ENCODE results near the gene RNF123. TPM values are rescaled to one million over a fixed set of nuclear protein-coding genes. Genes with fewer than 3 reads are reported as not detected.

The RNF123 gene
- total RNA-seq, 6 experiments from 2014 or later = 35.3 to 44.2 (median 39.8) TPM

DNA sequence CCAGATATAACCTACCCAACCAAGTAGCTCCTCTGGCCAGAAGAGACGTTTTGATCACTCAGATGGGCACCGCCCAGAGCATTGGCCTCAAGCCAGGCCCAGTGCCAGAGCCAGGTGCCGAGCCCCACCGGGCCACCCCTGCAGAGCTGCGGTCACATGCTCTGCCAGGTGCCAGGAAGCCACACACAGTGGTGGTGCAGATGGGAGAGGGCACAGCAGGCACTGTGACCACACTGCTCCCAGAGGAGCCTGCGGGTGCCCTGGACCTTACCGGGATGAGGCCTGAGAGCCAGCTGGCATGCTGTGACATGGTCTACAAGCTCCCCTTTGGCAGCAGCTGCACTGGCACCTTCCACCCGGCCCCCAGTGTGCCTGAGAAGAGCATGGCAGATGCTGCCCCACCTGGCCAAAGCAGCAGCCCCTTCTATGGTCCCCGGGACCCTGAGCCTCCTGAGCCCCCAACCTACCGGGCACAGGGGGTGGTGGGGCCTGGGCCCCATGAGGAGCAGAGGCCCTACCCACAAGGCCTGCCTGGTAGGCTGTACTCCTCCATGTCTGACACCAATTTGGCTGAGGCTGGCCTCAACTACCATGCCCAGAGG lies 34.3 kb upstream of the RNF123 start:
- Mint-ChIP-seq H3K4me1 (ENCODE audit: low read depth) (no peaks in the 10 kb centered on the region), H3K36me3 (ENCODE audit: low read depth) (no peaks in the 10 kb centered on the region), H3K9me3 (no peaks in the 10 kb centered on the region), H3K27me3 (ENCODE audit: insufficient read depth) (peaks cover 39% of the 10 kb centered on the region), H3K4me3 (no peak overlapping the region), H3K27ac (no peak overlapping the region)
- DNase-seq = no peak
- TF ChIP-seq CTCF (IDR thresholded peaks at IDR 0.05) = no peak

- DNase-seq = no peak
- Mint-ChIP-seq H3K36me3 (ENCODE audit: low read depth) (no peaks in the 10 kb centered on the region), H3K9me3 (no peaks in the 10 kb centered on the region), H3K4me1 (ENCODE audit: low read depth) (no peaks in the 10 kb centered on the region), H3K27ac (no peak overlapping the region), H3K4me3 (no peak overlapping the region), H3K27me3 (ENCODE audit: insufficient read depth) (peaks cover 39% of the 10 kb centered on the region)
- TF ChIP-seq CTCF (IDR thresholded peaks at IDR 0.05) = no peak
Observed at GRCh38 chr3:49655731-49656285, 33.5 kb upstream of the RNF123 start.

DNA sequence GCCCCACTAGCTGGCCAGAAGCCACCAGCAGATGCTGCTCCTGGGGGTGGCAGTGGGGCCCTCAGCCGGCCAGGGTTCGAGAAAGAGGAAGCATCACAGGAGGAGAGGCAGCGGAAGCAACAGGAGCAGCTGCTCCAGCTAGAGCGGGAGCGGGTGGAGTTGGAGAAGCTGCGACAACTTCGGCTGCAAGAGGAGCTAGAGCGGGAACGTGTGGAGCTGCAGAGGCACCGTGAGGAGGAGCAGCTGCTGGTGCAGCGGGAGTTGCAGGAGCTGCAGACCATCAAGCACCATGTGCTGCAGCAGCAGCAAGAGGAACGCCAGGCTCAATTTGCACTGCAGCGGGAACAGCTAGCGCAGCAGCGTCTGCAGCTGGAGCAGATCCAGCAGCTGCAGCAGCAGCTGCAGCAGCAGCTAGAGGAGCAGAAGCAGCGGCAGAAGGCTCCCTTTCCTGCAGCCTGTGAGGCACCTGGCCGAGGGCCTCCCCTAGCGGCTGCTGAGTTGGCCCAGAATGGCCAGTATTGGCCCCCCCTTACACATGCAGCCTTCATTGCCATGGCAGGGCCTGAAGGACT lies 32.7 kb upstream of the RNF123 start:
- Mint-ChIP-seq H3K27ac (no peak overlapping the region), H3K27me3 (ENCODE audit: insufficient read depth) (peaks cover 35% of the 10 kb centered on the region), H3K4me3 (no peak overlapping the region), H3K4me1 (ENCODE audit: low read depth) (no peaks in the 10 kb centered on the region), H3K36me3 (ENCODE audit: low read depth) (no peaks in the 10 kb centered on the region), H3K9me3 (no peaks in the 10 kb centered on the region)
- DNase-seq = no peak
- no peak for TF ChIP-seq CTCF (IDR thresholded peaks at IDR 0.05)

DNA sequence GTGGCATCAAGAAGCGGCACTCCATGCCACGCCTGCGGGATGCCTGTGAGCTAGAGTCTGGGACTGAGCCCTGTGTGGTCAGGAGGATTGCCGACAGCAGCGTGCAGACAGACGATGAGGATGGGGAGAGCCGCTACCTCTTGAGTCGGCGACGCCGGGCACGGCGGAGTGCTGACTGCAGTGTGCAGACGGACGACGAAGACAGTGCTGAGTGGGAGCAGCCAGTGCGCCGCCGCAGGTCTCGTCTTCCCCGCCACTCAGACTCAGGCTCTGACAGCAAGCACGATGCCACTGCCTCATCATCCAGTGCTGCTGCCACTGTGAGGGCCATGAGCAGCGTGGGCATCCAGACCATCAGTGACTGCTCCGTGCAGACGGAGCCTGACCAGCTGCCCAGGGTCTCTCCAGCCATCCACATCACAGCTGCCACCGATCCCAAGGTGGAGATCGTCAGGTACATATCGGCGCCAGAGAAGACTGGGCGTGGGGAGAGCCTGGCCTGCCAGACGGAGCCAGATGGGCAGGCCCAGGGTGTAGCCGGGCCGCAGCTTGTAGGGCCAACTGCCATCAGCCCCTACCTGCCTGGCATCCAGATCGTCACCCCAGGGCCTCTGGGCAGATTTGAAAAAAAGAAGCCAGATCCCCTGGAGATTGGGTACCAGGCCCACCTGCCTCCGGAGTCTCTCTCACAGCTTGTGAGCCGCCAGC lies 32.0 kb upstream of the RNF123 start:
- no peaks in the 10 kb centered on the region for H3K9me3 Mint-ChIP-seq
- peaks cover 32% of the 10 kb centered on the region for H3K27me3 Mint-ChIP-seq (ENCODE audit: insufficient read depth)
- no peak for DNase-seq
- no peaks in the 10 kb centered on the region for H3K36me3 Mint-ChIP-seq (ENCODE audit: low read depth)
- TF ChIP-seq CTCF (IDR thresholded peaks at IDR 0.05) = no peak
- H3K4me1 Mint-ChIP-seq (ENCODE audit: low read depth) = no peaks in the 10 kb centered on the region
- no peak overlapping the region for H3K4me3 Mint-ChIP-seq
- no peak overlapping the region for H3K27ac Mint-ChIP-seq

- H3K4me3 Mint-ChIP-seq = no peak overlapping the region
- TF ChIP-seq CTCF (IDR thresholded peaks at IDR 0.05) = no peak
- no peaks in the 10 kb centered on the region for H3K36me3 Mint-ChIP-seq (ENCODE audit: low read depth)
- H3K27me3 Mint-ChIP-seq (ENCODE audit: insufficient read depth) = peaks cover 21% of the 10 kb centered on the region
- H3K27ac Mint-ChIP-seq = no peak overlapping the region
- H3K4me1 Mint-ChIP-seq (ENCODE audit: low read depth) = no peaks in the 10 kb centered on the region
- no peak for DNase-seq
- H3K9me3 Mint-ChIP-seq = no peaks in the 10 kb centered on the region
Observed at GRCh38 chr3:49658711-49659110, 30.6 kb upstream of the RNF123 start.
